ENCODE data around the gene LRIT2.

The LRIT2 gene, protein sequence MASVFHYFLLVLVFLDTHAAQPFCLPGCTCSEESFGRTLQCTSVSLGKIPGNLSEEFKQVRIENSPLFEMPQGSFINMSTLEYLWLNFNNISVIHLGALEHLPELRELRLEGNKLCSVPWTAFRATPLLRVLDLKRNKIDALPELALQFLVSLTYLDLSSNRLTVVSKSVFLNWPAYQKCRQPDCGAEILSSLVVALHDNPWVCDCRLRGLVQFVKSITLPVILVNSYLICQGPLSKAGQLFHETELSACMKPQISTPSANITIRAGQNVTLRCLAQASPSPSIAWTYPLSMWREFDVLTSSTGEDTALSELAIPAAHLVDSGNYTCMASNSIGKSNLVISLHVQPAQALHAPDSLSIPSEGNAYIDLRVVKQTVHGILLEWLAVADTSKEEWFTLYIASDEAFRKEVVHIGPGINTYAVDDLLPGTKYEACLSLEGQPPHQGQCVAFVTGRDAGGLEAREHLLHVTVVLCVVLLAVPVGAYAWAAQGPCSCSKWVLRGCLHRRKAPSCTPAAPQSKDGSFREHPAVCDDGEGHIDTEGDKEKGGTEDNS

DNA sequence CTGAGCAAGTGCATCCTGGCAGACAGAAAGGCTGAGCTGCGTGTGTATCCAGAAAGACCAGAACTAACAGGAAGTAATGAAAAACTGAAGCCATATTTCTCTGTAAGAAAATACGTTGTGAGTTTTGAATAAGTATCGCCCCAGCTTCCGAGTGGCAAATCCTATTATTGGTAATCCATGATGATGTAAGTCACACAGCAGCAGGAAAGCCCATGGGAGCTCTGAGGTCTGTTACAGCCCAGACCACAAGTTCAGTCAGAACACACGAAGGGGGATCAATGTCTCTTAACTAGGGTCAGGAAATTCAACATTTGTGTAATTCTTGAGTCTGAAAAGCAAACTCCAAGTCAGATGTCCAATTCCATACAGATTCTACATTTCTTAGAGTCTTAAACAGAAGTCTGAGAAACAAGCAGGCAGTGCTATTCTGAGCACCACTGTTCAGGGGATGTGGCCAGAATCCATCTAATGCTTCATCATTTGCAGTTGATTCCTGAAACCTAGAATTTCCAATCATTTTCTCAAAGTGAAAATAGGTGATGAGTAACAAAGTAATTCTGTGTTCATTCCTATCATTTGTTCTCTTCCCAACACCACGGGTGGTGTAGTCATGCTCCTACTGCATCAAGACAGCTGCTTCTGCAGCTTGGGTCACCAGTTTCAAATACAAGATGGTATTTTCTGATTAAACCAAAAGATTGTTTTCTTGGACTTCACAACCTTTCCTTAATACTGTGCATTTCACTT lies at the start of gene LRIT2:
Gene LRIT2 (minus strand): TSS at position 118 of the 747 bp plus-strand sequence. CDS start 24 bp downstream, at position 94.
- DNase-seq (ENCODE audit: low spot score): no peak

DNA sequence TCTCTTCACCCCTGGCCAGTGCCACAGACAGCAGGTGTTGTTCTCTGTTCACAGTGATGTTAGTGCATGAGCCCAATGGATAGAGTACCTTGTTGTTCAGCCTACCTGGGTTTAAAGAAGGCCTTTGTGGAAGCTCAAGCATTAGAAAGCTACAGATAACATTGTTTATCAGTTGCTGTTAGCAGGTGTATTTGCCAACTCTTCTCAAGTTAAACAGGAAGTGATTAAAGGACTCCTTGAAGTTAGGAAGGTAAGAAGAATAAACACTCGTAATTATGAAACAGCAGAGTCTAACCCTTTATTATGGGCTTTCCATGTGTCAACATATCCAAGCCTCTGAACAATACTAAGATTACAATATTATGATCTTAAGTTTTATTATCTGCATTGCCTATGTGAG lies 45.4 kb upstream of the LRIT2 start:
- DNase-seq (ENCODE audit: low spot score): no peak

DNA sequence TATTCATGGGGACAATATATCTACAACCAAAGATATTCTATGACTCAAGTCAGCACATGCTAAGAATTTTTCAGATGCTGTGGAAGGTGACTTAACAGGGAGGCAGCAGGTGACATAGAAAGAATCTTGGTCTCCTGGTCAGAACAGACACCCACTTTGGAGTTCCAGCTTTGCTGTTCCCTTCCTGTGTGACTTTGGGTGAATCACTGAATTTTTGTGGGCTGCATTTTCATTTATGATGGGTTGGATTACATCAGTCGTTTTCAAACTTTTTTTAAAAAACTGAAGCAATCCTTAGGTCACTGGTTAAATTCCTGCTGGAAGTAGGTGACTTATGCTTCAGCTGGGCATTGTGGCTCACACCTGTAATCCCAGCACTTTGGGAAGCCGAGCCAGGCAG lies 44.4 kb upstream of the LRIT2 start:
- DNase-seq (ENCODE audit: low spot score): peak; percentile 61

- DNase-seq (ENCODE audit: low spot score): no peak
Observed at GRCh38 chr10:84269162-84269561, 43.8 kb upstream of the LRIT2 start.

DNA sequence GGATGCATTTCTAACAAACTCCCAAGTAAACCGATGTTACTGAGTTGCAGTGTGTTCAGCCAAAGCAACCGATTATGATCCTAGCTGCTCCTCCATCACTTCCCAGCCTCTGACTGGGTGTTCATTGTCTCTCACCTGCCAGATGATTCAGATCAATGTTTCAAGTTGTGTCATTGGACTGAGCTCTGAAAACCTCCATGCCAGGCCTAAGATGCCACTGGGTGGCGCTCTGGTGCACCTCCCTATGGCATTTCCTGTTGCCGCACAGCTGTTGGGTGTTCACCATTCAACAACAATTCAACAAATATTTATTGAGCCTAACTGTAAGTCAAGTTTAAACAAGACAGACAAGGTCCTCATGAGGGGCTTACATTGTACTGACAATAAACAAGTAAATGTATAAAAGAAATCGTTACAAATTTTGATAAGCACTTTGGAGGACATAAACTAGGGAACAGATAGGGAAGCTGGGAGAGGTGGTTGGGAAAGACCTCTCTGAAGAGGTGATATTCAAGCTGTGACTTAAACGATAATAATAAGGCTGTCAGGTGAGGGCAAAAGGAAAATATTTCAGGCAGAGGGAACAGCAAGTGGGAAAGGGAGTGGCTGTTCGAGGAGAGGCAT lies 42.3 kb upstream of the LRIT2 start:
- DNase-seq (ENCODE audit: low spot score): peak; percentile 45

GRCh38 chr10:84265418-84265817 lies 40.1 kb upstream of the LRIT2 start:
- no peak for DNase-seq (ENCODE audit: low spot score)

DNA sequence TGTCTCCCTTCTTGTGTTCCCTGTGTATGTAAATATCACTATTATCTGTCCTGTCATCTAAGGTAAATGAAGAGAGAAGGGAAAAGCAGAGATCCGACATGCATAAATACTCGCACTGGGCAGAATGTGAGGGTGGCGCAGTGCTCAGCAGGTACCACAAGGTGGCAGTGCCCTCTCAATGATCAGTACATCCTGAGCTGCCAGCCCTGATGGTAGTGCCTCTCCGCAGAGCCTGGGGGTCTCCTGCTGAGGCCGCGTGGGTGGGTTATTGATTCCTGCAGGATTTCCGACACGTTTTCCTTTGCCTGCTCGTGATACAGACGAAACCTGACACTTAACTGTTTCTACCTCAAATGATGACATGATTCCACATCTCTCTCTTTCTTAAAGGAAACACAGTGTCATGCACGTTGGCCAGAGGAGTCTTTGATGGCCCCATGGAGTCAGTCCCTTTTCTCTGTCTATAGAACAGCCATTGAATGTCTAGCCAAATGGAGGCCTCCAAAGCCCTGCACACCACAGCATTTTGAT lies 39.3 kb upstream of the LRIT2 start:
- peak; percentile 58 for DNase-seq (ENCODE audit: low spot score)

DNA sequence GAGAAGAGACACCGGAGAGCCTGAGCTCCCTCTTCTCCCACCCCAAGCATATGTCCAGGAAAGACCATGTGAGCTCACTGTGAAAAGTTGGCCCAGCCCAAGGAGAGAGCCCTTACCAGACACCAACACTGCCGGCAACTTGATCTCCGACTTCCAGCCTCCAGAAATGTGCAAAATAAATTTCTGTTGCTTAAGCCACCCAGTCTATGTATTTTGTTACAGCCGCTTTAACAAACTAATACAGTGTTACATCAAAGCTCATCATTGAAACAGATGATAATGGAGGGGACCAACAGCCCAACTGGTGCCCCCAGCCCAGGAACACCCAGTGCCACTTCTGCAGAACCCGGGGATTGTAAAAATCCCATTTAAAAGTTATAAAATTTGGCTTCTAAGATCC lies 38.4 kb upstream of the LRIT2 start:
- no peak for DNase-seq (ENCODE audit: low spot score)

GRCh38 chr10:84262190-84262956 lies 37.0 kb upstream of the LRIT2 start:
- no peak for DNase-seq (ENCODE audit: low spot score)

- no peak for DNase-seq (ENCODE audit: low spot score)
Observed at GRCh38 chr10:84261236-84261915, 36.0 kb upstream of the LRIT2 start.

GRCh38 chr10:84258034-84258695 lies 32.8 kb upstream of the LRIT2 start:
- no peak for DNase-seq (ENCODE audit: low spot score)

DNA sequence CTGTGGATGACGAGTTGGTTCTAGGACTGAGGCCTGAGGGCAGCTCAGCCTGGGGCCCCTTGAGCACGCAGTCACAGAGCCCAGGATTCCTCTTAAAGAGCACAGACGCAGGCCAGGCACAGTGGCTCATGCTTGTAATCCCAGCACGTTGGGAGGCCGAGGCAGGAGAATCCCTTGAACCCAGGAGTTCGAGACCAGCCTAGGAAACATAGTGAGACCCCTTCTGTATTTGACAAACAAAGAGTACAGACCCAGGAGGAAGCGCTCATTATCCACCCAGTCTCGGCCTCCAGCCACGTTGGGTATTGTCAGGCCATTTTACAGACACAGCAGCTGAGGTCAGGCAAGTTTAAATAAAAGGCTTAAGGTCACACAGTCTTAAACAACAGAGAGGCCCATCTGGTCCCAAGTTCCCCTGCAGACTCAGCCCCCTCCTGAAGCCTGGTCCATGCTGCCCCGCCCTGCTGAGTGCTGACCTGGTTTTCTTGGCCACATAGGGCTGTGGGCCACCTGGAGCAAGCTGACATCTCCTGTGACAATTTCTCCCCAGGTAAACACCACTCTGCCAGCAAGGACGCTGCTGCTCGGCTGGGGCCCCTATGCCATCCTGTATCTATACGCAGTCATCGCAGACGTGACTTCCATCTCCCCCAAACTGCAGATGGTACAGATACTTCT lies 32.1 kb upstream of the LRIT2 start:
- no peak for DNase-seq (ENCODE audit: low spot score)

DNA sequence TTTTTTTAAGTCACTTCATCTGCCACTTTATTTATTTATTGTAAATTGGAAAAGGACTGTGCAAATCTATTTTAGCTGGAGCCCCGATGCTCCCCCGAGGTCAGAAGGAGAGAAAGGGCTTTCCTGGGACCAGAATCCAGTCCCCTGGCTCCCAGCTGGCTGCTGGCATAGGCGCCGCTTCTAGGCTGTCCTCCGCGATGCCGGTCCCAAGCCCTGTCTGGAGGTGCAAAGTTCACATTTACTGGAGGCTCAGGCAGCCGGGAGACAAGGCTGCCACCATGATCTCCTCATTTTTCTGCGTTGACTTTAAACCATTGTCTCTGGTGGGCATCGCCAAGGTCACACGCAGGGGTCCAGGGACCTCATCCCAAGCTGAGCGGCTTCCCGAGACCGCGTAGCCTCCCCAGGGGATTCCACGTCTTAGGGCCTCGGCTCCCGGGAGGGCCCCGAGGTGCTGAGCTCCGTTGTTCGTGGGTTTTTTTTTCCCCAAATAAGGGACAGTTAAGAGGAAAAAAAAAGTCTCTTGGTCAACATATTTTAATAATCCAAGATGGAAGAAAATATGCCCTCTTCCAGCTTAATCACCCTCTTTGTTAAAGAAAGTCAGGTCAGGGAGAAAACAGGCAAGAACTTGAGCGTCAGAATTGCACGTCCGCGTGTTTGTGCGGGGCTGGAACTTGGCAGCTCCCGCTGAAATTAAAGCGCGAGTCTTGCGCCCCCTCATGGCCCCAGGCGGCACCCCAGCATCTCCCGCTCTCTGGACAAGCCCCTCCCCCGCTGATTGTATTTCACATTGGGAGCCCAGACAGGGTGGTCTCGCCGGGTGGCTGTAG lies 31.4 kb upstream of the LRIT2 start:
- peak; percentile 49 for DNase-seq (ENCODE audit: low spot score)

- DNase-seq (ENCODE audit: low spot score): no peak
Observed at GRCh38 chr10:84254552-84255478, 29.5 kb upstream of the LRIT2 start.

DNA sequence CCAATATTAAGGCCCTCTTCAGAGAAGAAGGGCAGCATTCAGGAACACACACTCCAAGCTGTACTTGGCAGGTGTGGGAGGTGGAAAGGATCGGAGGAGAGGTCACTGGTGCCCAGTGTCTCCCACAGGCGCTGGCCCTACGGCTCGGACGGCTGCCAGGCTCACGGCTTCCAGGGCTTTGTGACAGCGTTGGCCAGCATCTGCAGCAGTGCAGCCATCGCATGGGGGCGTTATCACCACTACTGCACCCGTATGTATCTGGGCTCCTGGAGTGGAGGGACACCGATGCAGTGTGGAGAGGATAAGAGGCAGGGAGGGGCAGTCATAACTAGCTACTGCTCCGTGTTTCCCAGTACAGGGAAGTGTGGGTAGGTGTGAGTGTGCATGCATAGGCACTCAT lies 23.4 kb upstream of the LRIT2 start:
- DNase-seq (ENCODE audit: low spot score): no peak

DNA sequence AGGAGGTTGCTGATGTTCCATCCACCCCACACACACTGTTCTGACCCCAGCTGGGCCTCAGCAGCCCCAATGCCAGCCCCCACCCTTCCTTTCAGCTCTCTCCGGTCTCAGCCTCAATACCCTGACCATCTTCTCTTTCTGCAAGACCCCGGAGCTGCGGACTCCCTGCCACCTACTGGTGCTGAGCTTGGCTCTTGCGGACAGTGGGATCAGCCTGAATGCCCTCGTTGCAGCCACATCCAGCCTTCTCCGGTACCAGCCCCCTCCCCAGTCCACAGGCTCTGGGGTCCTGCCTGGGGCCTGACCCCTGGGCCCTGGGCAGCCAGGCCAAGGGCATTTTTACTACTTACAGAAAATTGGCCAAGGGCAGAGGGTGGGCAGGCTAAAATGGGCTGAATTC lies 22.2 kb upstream of the LRIT2 start:
- DNase-seq (ENCODE audit: low spot score): no peak

DNA sequence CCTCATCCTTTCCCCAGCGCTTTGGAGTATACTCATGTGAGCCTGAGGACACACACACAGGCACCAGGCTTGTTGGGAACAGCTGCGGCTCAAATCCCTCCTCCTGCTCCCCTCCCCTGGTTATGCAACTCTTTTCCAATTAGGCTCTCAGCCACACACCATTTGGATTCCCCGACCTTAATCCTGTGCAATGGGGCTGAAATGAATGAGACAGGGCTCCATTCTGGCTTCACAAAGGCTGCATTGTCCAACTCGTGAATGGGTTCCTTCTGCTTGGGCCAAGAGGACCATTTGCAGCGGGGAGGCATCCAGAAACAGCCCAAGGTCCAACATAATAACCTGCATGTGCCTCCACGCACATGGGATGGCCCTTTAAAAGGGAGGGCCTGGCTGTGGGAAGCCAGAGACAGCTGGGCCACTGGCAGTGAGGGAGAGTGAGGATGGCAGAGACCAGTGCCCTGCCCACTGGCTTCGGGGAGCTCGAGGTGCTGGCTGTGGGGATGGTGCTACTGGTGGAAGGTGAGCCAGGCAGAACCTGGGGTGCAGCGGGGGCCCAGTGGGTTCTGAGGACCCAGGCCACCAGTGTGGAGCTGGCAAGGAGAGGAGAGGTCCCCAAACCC lies 19.4 kb upstream of the LRIT2 start, which contains the start of gene RGR:
Gene RGR (plus strand): TSS at position 403 of the 620 bp plus-strand sequence. CDS start 38 bp downstream, at position 441.
- DNase-seq (ENCODE audit: low spot score): no peak

Measured in hepatic stellate cell (primary cell).